WTC11 (cell line): ENCODE results near the gene PHLDA3. TPM values are rescaled to one million over a fixed set of nuclear protein-coding genes. Genes with fewer than 3 reads are reported as not detected.
A peak's percentile ranks its signal among the peaks of the same experiment; 100 is the strongest.

Source experiments
- ATAC-seq: fragments of 200-7000 bp; cut with Tn5 transposase; 2 replicates; pipeline ENCODE4 v1.10.0; 2021; ENCODE audit warnings: mild to moderate bottlenecking, moderate library complexity
- CTCF ChIA-PET: fragments of 300-600 bp; sonication (Branson Sonifier 250); formaldehyde crosslinking; loops from one replicate; lab custom pipeline; 2021; ENCODE audit warnings: antibody characterized with exemption; lab: Charles Lee
- POLR2A ChIA-PET: fragments of 350-600 bp; sonication (Branson Sonifier 250); formaldehyde crosslinking; loops from one replicate; lab custom pipeline; 2021; ENCODE audit warnings: antibody characterized with exemption; lab: Charles Lee
- DNase-seq: peaks from one replicate; pipeline ENCODE4 v3.0.0; 2021; ENCODE audit warnings: low spot score
- H3K27ac Mint-ChIP-seq: 2 replicates; pipeline ENCODE4 v1.8.0; 2021; ENCODE audit warnings: mixed read lengths
- H3K27me3 Mint-ChIP-seq: 2 replicates; pipeline ENCODE4 v1.8.0; 2021; ENCODE audit warnings: low read depth, mild to moderate bottlenecking, moderate library complexity, mixed read lengths
- H3K36me3 Mint-ChIP-seq: 2 replicates; pipeline ENCODE4 v1.8.0; 2021; ENCODE audit warnings: mixed read lengths
- H3K4me1 Mint-ChIP-seq: 2 replicates; pipeline ENCODE4 v1.8.0; 2022; ENCODE audit warnings: mixed read lengths
- H3K4me3 Mint-ChIP-seq: 2 replicates; pipeline ENCODE4 v1.8.0; 2021; ENCODE audit warnings: mild to moderate bottlenecking, moderate library complexity, mixed read lengths
- H3K9me3 Mint-ChIP-seq: 2 replicates; pipeline ENCODE4 v1.8.0; 2021; ENCODE audit warnings: mixed read lengths
- AR ChIP-seq: fragments of 250-450 bp; sonication (Bioruptor Pico); IDR thresholded peaks from 2 replicates; pipeline ENCODE4 v1.9.0; 2021; ENCODE audit warnings: mild to moderate bottlenecking
- ESRRA ChIP-seq: sonication (generic); formaldehyde crosslinking; IDR thresholded peaks from 2 replicates; pipeline ENCODE4 v1.8.1; 2022; ENCODE audit warnings: mild to moderate bottlenecking, missing genetic modification reagents, borderline replicate concordance
- FOXJ3 ChIP-seq: sonication (generic); formaldehyde crosslinking; IDR thresholded peaks from 2 replicates; pipeline ENCODE4 v1.9.0; 2021; ENCODE audit warnings: missing genetic modification reagents, mild to moderate bottlenecking, borderline replicate concordance
- GTF2I ChIP-seq: fragments of 250-450 bp; sonication (Bioruptor Pico); conservative IDR thresholded peaks from 2 replicates; pipeline ENCODE4 v1.4.0; 2021; ENCODE audit warnings: mild to moderate bottlenecking
- HMGA2 ChIP-seq: fragments of 250-450 bp; sonication (Bioruptor Pico); IDR thresholded peaks from 2 replicates; pipeline ENCODE4 v1.4.0; 2021; ENCODE audit warnings: mild to moderate bottlenecking, moderate library complexity
- SMAD3 ChIP-seq: sonication (generic); formaldehyde crosslinking; IDR thresholded peaks from 2 replicates; pipeline ENCODE4 v1.8.0; 2022; ENCODE audit warnings: missing genetic modification reagents, mild to moderate bottlenecking, borderline replicate concordance
- SMAD4 ChIP-seq: sonication (generic); formaldehyde crosslinking; IDR thresholded peaks from 2 replicates; pipeline ENCODE4 v1.8.0; 2022; ENCODE audit warnings: mild to moderate bottlenecking, missing genetic modification reagents
- TEAD1 ChIP-seq: sonication (generic); formaldehyde crosslinking; IDR thresholded peaks from 2 replicates; pipeline ENCODE4 v1.8.0; 2022; ENCODE audit warnings: mild to moderate bottlenecking, missing genetic modification reagents
- USF1 ChIP-seq: sonication (generic); formaldehyde crosslinking; IDR thresholded peaks from 2 replicates; pipeline ENCODE4 v1.8.0; 2022; ENCODE audit warnings: mild to moderate bottlenecking, missing genetic modification reagents
- ZNF121 ChIP-seq: sonication (generic); formaldehyde crosslinking; IDR thresholded peaks from 2 replicates; pipeline ENCODE4 v1.8.0; 2023; ENCODE audit warnings: missing genetic modification reagents
- ZNF138 ChIP-seq: sonication (generic); formaldehyde crosslinking; conservative IDR thresholded peaks from 2 replicates; pipeline ENCODE4 v1.8.1; 2022; ENCODE audit warnings: mild to moderate bottlenecking, moderate library complexity, missing genetic modification reagents
- ZNF396 ChIP-seq: fragments of 250-450 bp; sonication (Bioruptor Pico); IDR thresholded peaks from 2 replicates; pipeline ENCODE4 v1.8.0; 2021; ENCODE audit warnings: mild to moderate bottlenecking, moderate library complexity, borderline replicate concordance
- ZNF416 ChIP-seq: fragments of 250-450 bp; sonication (Bioruptor Pico); IDR thresholded peaks from 2 replicates; pipeline ENCODE4 v1.9.0; 2021; ENCODE audit warnings: mild to moderate bottlenecking, inconsistent platforms
- ZNF671 ChIP-seq: fragments of 250-450 bp; sonication (Bioruptor Pico); IDR thresholded peaks from 2 replicates; pipeline ENCODE4 v1.8.0; 2021; ENCODE audit warnings: mild to moderate bottlenecking
- total RNA-seq: library from RNA; stranded (reverse); gene quantifications from 3 replicates; pipeline ENCODE4 v1.2.3, GENCODE V29; 2021
- TF ChIP-seq, protein P1 (sequence below): sonication (generic); formaldehyde crosslinking; IDR thresholded peaks from 2 replicates; pipeline ENCODE4 v1.8.1; 2023; ENCODE audit warnings: mild to moderate bottlenecking, missing genetic modification reagents
- TF ChIP-seq, protein P2 (sequence below): sonication (generic); formaldehyde crosslinking; IDR thresholded peaks from 2 replicates; pipeline ENCODE4 v1.8.0; 2022; ENCODE audit warnings: mild to moderate bottlenecking, missing genetic modification reagents

PHLDA3 gene
- total RNA-seq, 1 experiment from 2014 or later = 95.1 TPM

DNA sequence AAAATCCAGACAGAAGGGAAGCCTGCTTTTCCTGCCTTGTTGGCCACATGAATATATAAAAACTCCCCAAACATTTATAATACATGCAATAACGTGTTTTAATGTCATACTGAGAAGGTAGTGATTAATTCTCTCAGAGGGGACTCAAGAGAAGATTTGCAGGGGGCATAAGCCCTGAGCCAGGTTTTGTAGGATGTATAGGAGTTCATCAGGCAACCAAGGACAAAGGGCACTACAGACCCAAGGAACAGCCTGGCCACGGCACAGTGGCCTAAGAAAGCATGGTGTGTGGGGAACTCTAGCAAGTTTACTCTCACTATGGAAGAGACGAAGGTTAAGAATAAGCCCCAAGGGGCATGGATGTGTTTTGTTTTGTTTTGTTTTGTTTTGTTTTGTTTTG, 32.0 kb downstream of the PHLDA3 start:
- H3K4me3 Mint-ChIP-seq = no peak overlapping the region
- POLR2A ChIA-PET = interaction anchor here (1.2 kb wide), 1 partner anchor 43 kb away, joined by 10 read pairs; no protein-coding TSS in a partner anchor

GRCh38 chr1:201436393-201436792, 32.6 kb downstream of the PHLDA3 start:
- peaks cover 9% of the 10 kb centered on the region for H3K9me3 Mint-ChIP-seq
- H3K4me3 Mint-ChIP-seq = no peak overlapping the region; the same call in 1 of the 2 replicates
- TF ChIP-seq ZNF396 = no peak
- TF ChIP-seq SMAD3 (CRISPR knock-in tag) = no peak
- no peak for TF ChIP-seq ZNF121 (CRISPR knock-in tag)
- no peak for TF ChIP-seq HMGA2 (CRISPR knock-in tag)
- ATAC-seq = peak; percentile 97
- peak; percentile 72 for DNase-seq
- peaks cover 19% of the 10 kb centered on the region for H3K4me1 Mint-ChIP-seq
- ChIA-PET POLR2A (interaction anchor here (0.8 to 1.5 kb wide), 3 partner anchors 11 to 44 kb away, joined by 3 to 10 read pairs (median 4); partner anchors contain the start of gene PHLDA3), CTCF (interaction anchor here (0.5 to 4.8 kb wide), 45 partner anchors 10 to 458 kb away, joined by 3 to 195 read pairs (median 7); partner anchors contain the start of genes PHLDA3 and TNNT2)
- no peak overlapping the region; the same call in 1 of the 2 replicates for H3K27ac Mint-ChIP-seq
- H3K27me3 Mint-ChIP-seq = no peaks in the 10 kb centered on the region; the same call in 1 of the 2 replicates
- no peaks in the 10 kb centered on the region for H3K36me3 Mint-ChIP-seq

More for the DNA sequence above, 32.0 kb downstream of the PHLDA3 start:
- CTCF ChIA-PET = interaction anchor here (0.5 to 4.8 kb wide), 37 partner anchors 10 to 458 kb away, joined by 3 to 195 read pairs (median 8); partner anchors contain the start of genes PHLDA3 and TNNT2
- peaks cover 10% of the 10 kb centered on the region for H3K9me3 Mint-ChIP-seq
- H3K27me3 Mint-ChIP-seq = no peaks in the 10 kb centered on the region; the same call in 1 of the 2 replicates
- no peak overlapping the region for H3K27ac Mint-ChIP-seq
- H3K4me1 Mint-ChIP-seq = peaks cover 20% of the 10 kb centered on the region
- DNase-seq (no peak), ATAC-seq (no peak)
- TF ChIP-seq SMAD4 (no peak), TEAD1 (CRISPR knock-in tag) (no peak), ESRRA (no peak), AR (CRISPR knock-in tag) (no peak), GTF2I (CRISPR knock-in tag) (no peak), FOXJ3 (CRISPR knock-in tag) (no peak), ZNF416 (CRISPR knock-in tag) (no peak), SMAD3 (CRISPR knock-in tag) (no peak), ZNF671 (CRISPR knock-in tag) (no peak), ZNF138 (CRISPR knock-in tag) (no peak), USF1 (no peak)
- TF ChIP-seq, protein P1, sequence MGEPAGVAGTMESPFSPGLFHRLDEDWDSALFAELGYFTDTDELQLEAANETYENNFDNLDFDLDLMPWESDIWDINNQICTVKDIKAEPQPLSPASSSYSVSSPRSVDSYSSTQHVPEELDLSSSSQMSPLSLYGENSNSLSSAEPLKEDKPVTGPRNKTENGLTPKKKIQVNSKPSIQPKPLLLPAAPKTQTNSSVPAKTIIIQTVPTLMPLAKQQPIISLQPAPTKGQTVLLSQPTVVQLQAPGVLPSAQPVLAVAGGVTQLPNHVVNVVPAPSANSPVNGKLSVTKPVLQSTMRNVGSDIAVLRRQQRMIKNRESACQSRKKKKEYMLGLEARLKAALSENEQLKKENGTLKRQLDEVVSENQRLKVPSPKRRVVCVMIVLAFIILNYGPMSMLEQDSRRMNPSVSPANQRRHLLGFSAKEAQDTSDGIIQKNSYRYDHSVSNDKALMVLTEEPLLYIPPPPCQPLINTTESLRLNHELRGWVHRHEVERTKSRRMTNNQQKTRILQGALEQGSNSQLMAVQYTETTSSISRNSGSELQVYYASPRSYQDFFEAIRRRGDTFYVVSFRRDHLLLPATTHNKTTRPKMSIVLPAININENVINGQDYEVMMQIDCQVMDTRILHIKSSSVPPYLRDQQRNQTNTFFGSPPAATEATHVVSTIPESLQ = no peak
- TF ChIP-seq, protein P2, sequence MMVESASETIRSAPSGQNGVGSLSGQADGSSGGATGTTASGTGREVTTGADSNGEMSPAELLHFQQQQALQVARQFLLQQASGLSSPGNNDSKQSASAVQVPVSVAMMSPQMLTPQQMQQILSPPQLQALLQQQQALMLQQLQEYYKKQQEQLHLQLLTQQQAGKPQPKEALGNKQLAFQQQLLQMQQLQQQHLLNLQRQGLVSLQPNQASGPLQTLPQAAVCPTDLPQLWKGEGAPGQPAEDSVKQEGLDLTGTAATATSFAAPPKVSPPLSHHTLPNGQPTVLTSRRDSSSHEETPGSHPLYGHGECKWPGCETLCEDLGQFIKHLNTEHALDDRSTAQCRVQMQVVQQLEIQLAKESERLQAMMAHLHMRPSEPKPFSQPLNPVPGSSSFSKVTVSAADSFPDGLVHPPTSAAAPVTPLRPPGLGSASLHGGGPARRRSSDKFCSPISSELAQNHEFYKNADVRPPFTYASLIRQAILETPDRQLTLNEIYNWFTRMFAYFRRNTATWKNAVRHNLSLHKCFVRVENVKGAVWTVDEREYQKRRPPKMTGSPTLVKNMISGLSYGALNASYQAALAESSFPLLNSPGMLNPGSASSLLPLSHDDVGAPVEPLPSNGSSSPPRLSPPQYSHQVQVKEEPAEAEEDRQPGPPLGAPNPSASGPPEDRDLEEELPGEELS (CRISPR knock-in tag) = no peak
- no peaks in the 10 kb centered on the region for H3K36me3 Mint-ChIP-seq
